ENCODE data around the gene SOX6.

DNA sequence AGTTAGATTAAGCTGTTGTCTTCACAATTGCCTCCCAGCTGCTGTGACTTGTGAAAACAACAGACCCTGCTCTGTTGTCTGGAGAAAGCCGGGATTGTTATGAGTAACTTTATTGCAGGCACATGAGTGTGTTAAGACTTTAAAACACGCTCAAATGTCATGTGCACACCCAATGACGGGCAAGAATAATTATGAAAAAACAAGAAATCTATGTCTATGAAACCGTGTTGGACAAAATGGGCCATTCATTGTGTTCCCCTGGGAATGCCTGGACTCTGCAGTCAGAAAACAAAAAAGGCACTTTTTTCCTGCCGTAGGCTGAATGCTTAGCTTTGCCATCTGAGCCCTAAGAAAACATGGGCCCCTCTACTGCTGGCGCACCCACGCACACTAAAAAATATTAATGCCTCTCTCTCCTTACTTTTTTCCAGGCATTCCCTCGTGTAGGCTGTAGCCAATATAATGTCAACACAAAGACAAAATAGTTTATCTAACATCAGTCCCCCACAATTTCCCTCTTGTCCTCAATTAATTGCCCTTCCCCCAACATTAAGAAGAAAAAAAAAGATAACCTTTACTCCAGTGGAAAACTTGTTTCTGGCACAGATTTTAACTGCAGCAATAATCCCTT is 207.9 kb downstream of the SOX6 start:
- TF ChIP-seq, protein P1, sequence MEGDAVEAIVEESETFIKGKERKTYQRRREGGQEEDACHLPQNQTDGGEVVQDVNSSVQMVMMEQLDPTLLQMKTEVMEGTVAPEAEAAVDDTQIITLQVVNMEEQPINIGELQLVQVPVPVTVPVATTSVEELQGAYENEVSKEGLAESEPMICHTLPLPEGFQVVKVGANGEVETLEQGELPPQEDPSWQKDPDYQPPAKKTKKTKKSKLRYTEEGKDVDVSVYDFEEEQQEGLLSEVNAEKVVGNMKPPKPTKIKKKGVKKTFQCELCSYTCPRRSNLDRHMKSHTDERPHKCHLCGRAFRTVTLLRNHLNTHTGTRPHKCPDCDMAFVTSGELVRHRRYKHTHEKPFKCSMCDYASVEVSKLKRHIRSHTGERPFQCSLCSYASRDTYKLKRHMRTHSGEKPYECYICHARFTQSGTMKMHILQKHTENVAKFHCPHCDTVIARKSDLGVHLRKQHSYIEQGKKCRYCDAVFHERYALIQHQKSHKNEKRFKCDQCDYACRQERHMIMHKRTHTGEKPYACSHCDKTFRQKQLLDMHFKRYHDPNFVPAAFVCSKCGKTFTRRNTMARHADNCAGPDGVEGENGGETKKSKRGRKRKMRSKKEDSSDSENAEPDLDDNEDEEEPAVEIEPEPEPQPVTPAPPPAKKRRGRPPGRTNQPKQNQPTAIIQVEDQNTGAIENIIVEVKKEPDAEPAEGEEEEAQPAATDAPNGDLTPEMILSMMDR (conservative IDR thresholded peaks at IDR 0.05 in 1 of 2, IDR thresholded peaks at IDR 0.05 in 1 of 2; ENCODE audit: extremely low read depth in 1 of 2, insufficient read depth in 1 of 2, low read depth in 1 of 2, low read length in 2 of 2), result no peak
- no peak for TF ChIP-seq EZH2 (IDR thresholded peaks at IDR 0.05; ENCODE audit: borderline replicate concordance, low read length)

All from mammary epithelial cell (primary cell).